Skeletal muscle tissue (tissue), 4 donors: ENCODE data around the gene SMARCAD1. TPM values are rescaled to one million over a fixed set of nuclear protein-coding genes. Genes with fewer than 3 reads are reported as not detected.

Experiments used
- H3K27ac ChIP-seq: one replicate; pipeline ENCODE4 v1.7.0; 2013; ENCODE audit warnings: mild to moderate bottlenecking, low read depth, low read length, inconsistent platforms
- H3K27me3 ChIP-seq, 3 donors: one replicate each; pipeline ENCODE4 v1.7.0; 2013; ENCODE audit warnings: low read length in 3 of 3; ENCODE audit not compliant: control insufficient read depth in 3 of 3, insufficient read depth in 3 of 3
- H3K36me3 ChIP-seq, 3 donors: one replicate each; pipeline ENCODE4 v1.7.0; 2013; ENCODE audit warnings: low read length in 3 of 3; ENCODE audit not compliant: control insufficient read depth in 3 of 3, insufficient read depth in 3 of 3
- H3K4me1 ChIP-seq, 3 donors: one replicate each; pipeline ENCODE4 v1.7.0; 2013; ENCODE audit warnings: low read length in 3 of 3, mild to moderate bottlenecking in 3 of 3; ENCODE audit not compliant: control insufficient read depth in 3 of 3, insufficient read depth in 3 of 3
- H3K4me3 ChIP-seq, 3 donors: one replicate each; pipeline ENCODE4 v1.7.0; 2013; ENCODE audit warnings: low read length in 3 of 3
- H3K9ac ChIP-seq, 3 donors: one replicate each; pipeline ENCODE4 v1.7.0; 2013; ENCODE audit warnings: low read length in 3 of 3, mild to moderate bottlenecking in 3 of 3, moderate library complexity in 2 of 3, low read depth in 1 of 3
- H3K9me3 ChIP-seq, 3 donors: one replicate each; pipeline ENCODE4 v1.7.0; 2013; ENCODE audit warnings: low read length in 3 of 3; ENCODE audit not compliant: control insufficient read depth in 3 of 3
- total RNA-seq: library from RNA; depleted of rRNA; stranded (reverse); fragments of >200 nt; gene quantifications from one replicate; pipeline ENCODE4 v1.2.3, GENCODE V29; 2014
- donor health status: Osteomylitis.

SMARCAD1 gene
- total RNA-seq, 1 donor from 2014 or later: 28.7 TPM

GRCh38 chr4:94181815-94182214 is 25.9 kb upstream of the SMARCAD1 start:
- no peak overlapping the region for H3K27ac ChIP-seq
- no peaks in the 10 kb centered on the region for H3K9me3 ChIP-seq

GRCh38 chr4:94202769-94203168 is 4.9 kb upstream of the SMARCAD1 start:
- Histone ChIP-seq H3K9me3 (peaks cover 0 to 3% (median 0%) of the 10 kb centered on the region in 3 donors), H3K27me3 (no peaks in the 10 kb centered on the region), H3K27ac (no peak overlapping the region), H3K9ac (no peak overlapping the region), H3K36me3 (no peaks in the 10 kb centered on the region), H3K4me1 (no peaks in the 10 kb centered on the region), H3K4me3 (no peak overlapping the region)

More at GRCh38 chr4:94181815-94182214, 25.9 kb upstream of the SMARCAD1 start:
- no peak overlapping the region for H3K9ac ChIP-seq
- H3K4me1 ChIP-seq: no peaks in the 10 kb centered on the region
- no peaks in the 10 kb centered on the region for H3K27me3 ChIP-seq
- H3K36me3 ChIP-seq: no peaks in the 10 kb centered on the region
- H3K4me3 ChIP-seq: no peak overlapping the region

GRCh38 chr4:94208266-94208665 is 601 bp downstream of the SMARCAD1 start:
- Histone ChIP-seq H3K27me3 (no peaks in the 10 kb centered on the region), H3K27ac (peak overlapping the region; percentile 96), H3K9me3 (no peaks in the 10 kb centered on the region), H3K36me3 (peaks cover 0 to 11% (median 6%) of the 10 kb centered on the region in 3 donors), H3K4me1 (peaks cover 6 to 9% (median 9%) of the 10 kb centered on the region in 3 donors), H3K4me3 (peak overlapping the region; percentile 94 to 95 (median 94)), H3K9ac (peak overlapping the region; percentile 87 to 96 (median 90))

- H3K27me3 ChIP-seq: no peaks in the 10 kb centered on the region
- no peak overlapping the region for H3K9ac ChIP-seq
- peak overlapping the region; percentile 94 to 95 (median 94) for H3K4me3 ChIP-seq
- no peak overlapping the region for H3K27ac ChIP-seq
- H3K36me3 ChIP-seq: peaks cover 0 to 18% (median 13%) of the 10 kb centered on the region in 3 donors
- no peaks in the 10 kb centered on the region for H3K9me3 ChIP-seq
- peaks cover 6 to 9% (median 9%) of the 10 kb centered on the region in 3 donors for H3K4me1 ChIP-seq
Measured at GRCh38 chr4:94208918-94209317, 1.3 kb downstream of the SMARCAD1 start.

- Histone ChIP-seq H3K4me3 (no peak overlapping the region), H3K9ac (no peak overlapping the region), H3K4me1 (peaks cover 6 to 9% (median 9%) of the 10 kb centered on the region in 3 donors), H3K27me3 (no peaks in the 10 kb centered on the region), H3K36me3 (peaks cover 4 to 33% (median 20%) of the 10 kb centered on the region in 3 donors), H3K27ac (no peak overlapping the region), H3K9me3 (no peaks in the 10 kb centered on the region)
Measured at GRCh38 chr4:94211861-94212260, 4.2 kb downstream of the SMARCAD1 start.

- no peaks in the 10 kb centered on the region for H3K4me1 ChIP-seq
- H3K36me3 ChIP-seq: peaks cover 4 to 33% (median 24%) of the 10 kb centered on the region in 3 donors
Measured at GRCh38 chr4:94214703-94215319, 7.1 kb downstream of the SMARCAD1 start.

GRCh38 chr4:94216394-94216793 is 8.7 kb downstream of the SMARCAD1 start:
- Histone ChIP-seq H3K36me3 (peaks cover 4 to 29% (median 29%) of the 10 kb centered on the region in 3 donors), H3K4me1 (no peaks in the 10 kb centered on the region), H3K4me3 (no peak overlapping the region), H3K27ac (no peak overlapping the region), H3K9ac (no peak overlapping the region), H3K9me3 (no peaks in the 10 kb centered on the region), H3K27me3 (no peaks in the 10 kb centered on the region)

More at GRCh38 chr4:94214703-94215319, 7.1 kb downstream of the SMARCAD1 start:
- H3K9me3 ChIP-seq: no peaks in the 10 kb centered on the region
- no peak overlapping the region for H3K27ac ChIP-seq
- H3K4me3 ChIP-seq: no peak overlapping the region
- H3K9ac ChIP-seq: no peak overlapping the region
- no peaks in the 10 kb centered on the region for H3K27me3 ChIP-seq

- no peaks in the 10 kb centered on the region for H3K9me3 ChIP-seq
- H3K4me3 ChIP-seq: no peak overlapping the region
- H3K27ac ChIP-seq: no peak overlapping the region
- H3K27me3 ChIP-seq: no peaks in the 10 kb centered on the region
- H3K4me1 ChIP-seq: no peaks in the 10 kb centered on the region
- no peak overlapping the region for H3K9ac ChIP-seq
- H3K36me3 ChIP-seq: peaks cover 4 to 14% (median 14%) of the 10 kb centered on the region in 3 donors
Measured at GRCh38 chr4:94219402-94219801, 11.7 kb downstream of the SMARCAD1 start.

- H3K9ac ChIP-seq: no peak overlapping the region
- H3K27me3 ChIP-seq: no peaks in the 10 kb centered on the region
- H3K4me3 ChIP-seq: no peak overlapping the region
- no peaks in the 10 kb centered on the region for H3K4me1 ChIP-seq
- H3K9me3 ChIP-seq: no peaks in the 10 kb centered on the region
- H3K27ac ChIP-seq: no peak overlapping the region
- H3K36me3 ChIP-seq: peaks cover 0 to 9% (median 6%) of the 10 kb centered on the region in 3 donors
Measured at GRCh38 chr4:94221916-94222315, 14.3 kb downstream of the SMARCAD1 start.

GRCh38 chr4:94225449-94225848 is 17.8 kb downstream of the SMARCAD1 start:
- Histone ChIP-seq H3K36me3 (peaks cover 0 to 7% (median 5%) of the 10 kb centered on the region in 3 donors), H3K4me1 (peaks cover 0 to 8% (median 0%) of the 10 kb centered on the region in 3 donors), H3K4me3 (no peak overlapping the region), H3K27me3 (no peaks in the 10 kb centered on the region), H3K9ac (no peak overlapping the region), H3K27ac (no peak overlapping the region), H3K9me3 (no peaks in the 10 kb centered on the region)
